Panc1 (cell line): ENCODE measurements around the gene FARP1. TPM values are rescaled to one million over a fixed set of nuclear protein-coding genes. Genes with fewer than 3 reads are reported as not detected.

ENCODE experiments used
- ATAC-seq: fragments of 200-7000 bp; cut with Tn5 transposase; 2 replicates; pipeline ENCODE4 v1.9.1; 2020; ENCODE audit warnings: mild to moderate bottlenecking, moderate library complexity
- BruUV-seq: library from RNA; stranded (reverse); fragments of 400-500 nt; replicated peaks from 2 replicates; lab custom pipeline; 2021; lab: Mats Ljungman, UMichigan
- CTCF ChIA-PET: fragments of 300-600 bp; sonication (Branson Sonifier 250); formaldehyde crosslinking; loops from one replicate; lab custom pipeline; 2022; ENCODE audit warnings: antibody characterized with exemption; lab: Charles Lee
- POLR2A ChIA-PET: fragments of 300-600 bp; sonication (Branson Sonifier 250); formaldehyde crosslinking; loops from one replicate; lab custom pipeline; 2022; ENCODE audit warnings: antibody characterized with exemption; lab: Charles Lee
- DNase-seq: peaks from one replicate; pipeline ENCODE4 v3.0.0-alpha.2; 2010; ENCODE audit warnings: low read depth, low spot score
- H3K27ac ChIP-seq: 2 replicates; pipeline ENCODE4 v1.5.1; 2011; ENCODE audit warnings: mild to moderate bottlenecking, low read length, inconsistent platforms
- H3K27me3 ChIP-seq: fragments of 200-500 bp; sonication (Bioruptor generic); 2 replicates; pipeline ENCODE4 v1.6.0; 2014; ENCODE audit warnings: low read length, inconsistent platforms; ENCODE audit not compliant: control insufficient read depth, insufficient read depth
- H3K36me3 ChIP-seq: fragments of 200-500 bp; sonication (Bioruptor generic); 2 replicates; pipeline ENCODE4 v1.5.1; 2014; ENCODE audit warnings: inconsistent platforms, mild to moderate bottlenecking, low read length, moderate library complexity; ENCODE audit not compliant: control insufficient read depth, insufficient read depth
- H3K4me1 ChIP-seq: 2 replicates; pipeline ENCODE4 v1.5.1; 2011; ENCODE audit warnings: inconsistent platforms, mild to moderate bottlenecking, low read length, moderate library complexity; ENCODE audit not compliant: control insufficient read depth, insufficient read depth
- H3K4me3 ChIP-seq, 2 experiments: 2 replicates each; pipeline ENCODE4 v1.5.1; 2011 to 2012; ENCODE audit warnings: low read depth in 2 of 2, low read length in 2 of 2, mild to moderate bottlenecking in 2 of 2, inconsistent platforms in 1 of 2, moderate library complexity in 1 of 2
- H3K9me3 ChIP-seq: fragments of 200-500 bp; sonication (Bioruptor generic); 2 replicates; pipeline ENCODE4 v1.5.1; 2014; ENCODE audit warnings: low read depth, mild to moderate bottlenecking, inconsistent platforms, low read length, moderate library complexity; ENCODE audit not compliant: control insufficient read depth, insufficient read depth
- POLR2AphosphoS5 ChIP-seq: IDR thresholded peaks from 2 replicates; pipeline ENCODE4 v1.6.1; 2012; ENCODE audit warnings: mild to moderate bottlenecking, low read depth, low read length, moderate library complexity
- SIN3A ChIP-seq: IDR thresholded peaks from 2 replicates; pipeline ENCODE4 v1.6.1; 2012; ENCODE audit warnings: low read depth, mild to moderate bottlenecking, low read length, moderate library complexity, borderline replicate concordance; ENCODE audit not compliant: insufficient read depth
- TCF7L2 ChIP-seq: IDR thresholded peaks from 2 replicates; pipeline ENCODE4 v1.6.1; 2011; ENCODE audit warnings: mild to moderate bottlenecking, low read depth, low read length, inconsistent platforms
- in situ Hi-C: cut with HindIII; loops from 2 replicates; pipeline ENCODE4 v1.10.0; 2016; ENCODE audit warnings: low sequenced_read_pairs, low pct_unique_long_range_greater_than_20kb
- intact Hi-C: fragments of 100-400 bp; cut with micrococcal nuclease; formaldehyde crosslinking; loops from one replicate; pipeline ENCODE4 v1.10.0; 2022; ENCODE audit not compliant: unreplicated experiment
- total RNA-seq: library from RNA; stranded (reverse); gene quantifications from one replicate; pipeline ENCODE4 v1.2.1, GENCODE V29; 2021; ENCODE audit not compliant: unreplicated experiment
- TF ChIP-seq, protein P1 (sequence below): fragments of 450-650 bp; IDR thresholded peaks from 2 replicates; pipeline ENCODE4 v1.5.1; 2017; ENCODE audit warnings: mild to moderate bottlenecking
- TF ChIP-seq, protein P2 (sequence below), 2 experiments: IDR thresholded peaks; 2 replicates each; pipeline ENCODE4 v1.6.1; 2011 to 2012; ENCODE audit warnings: low read depth in 2 of 2, control low read depth in 1 of 2, low read length in 1 of 2, mild to moderate bottlenecking in 1 of 2, moderate library complexity in 1 of 2; ENCODE audit not compliant: insufficient read depth in 1 of 2

FARP1 gene
- total RNA-seq, 1 experiment from 2014 or later, result 61.9 TPM

DNA sequence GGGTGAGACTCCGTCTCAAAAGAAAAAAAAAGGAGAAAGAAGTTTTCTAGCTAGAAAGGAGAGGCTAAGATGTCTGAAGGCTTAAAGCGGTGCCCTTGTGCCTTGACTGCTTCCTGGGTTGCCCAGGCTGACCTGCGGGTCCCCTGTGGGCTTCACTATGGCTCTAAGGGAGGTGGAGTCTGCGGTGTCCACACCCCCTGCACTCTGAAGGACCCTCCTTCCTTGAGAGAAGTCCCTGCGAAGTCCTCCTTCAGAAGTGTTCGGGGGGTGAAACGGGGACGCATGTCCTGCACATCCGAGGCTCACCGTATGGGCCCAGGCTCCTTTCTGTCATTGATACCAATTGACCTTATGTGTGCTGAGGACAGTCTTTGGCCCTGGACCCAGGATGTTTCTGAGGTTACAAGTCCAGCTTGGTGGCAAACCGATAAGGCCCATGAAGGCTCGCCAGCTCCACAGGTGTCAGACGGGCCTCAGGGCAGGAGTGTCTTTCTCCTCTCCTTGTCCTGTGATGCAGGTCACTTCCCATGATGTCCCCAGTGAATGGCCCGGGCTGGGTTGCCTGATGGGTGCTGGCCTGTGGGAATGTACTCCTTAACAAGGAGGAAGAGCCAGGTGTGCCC lies 45.8 kb downstream of the FARP1 start:
- intact Hi-C loops (no loop called here), in situ Hi-C loops (no loop called here)
- ChIA-PET POLR2A (no interaction called here), CTCF (no interaction called here)
- no TSS peak for BruUV-seq
- H3K27me3 ChIP-seq, result no peaks in the 10 kb centered on the region
- no peaks in the 10 kb centered on the region for H3K9me3 ChIP-seq
- H3K27ac ChIP-seq, result no peak overlapping the region
- TF ChIP-seq, protein P1, sequence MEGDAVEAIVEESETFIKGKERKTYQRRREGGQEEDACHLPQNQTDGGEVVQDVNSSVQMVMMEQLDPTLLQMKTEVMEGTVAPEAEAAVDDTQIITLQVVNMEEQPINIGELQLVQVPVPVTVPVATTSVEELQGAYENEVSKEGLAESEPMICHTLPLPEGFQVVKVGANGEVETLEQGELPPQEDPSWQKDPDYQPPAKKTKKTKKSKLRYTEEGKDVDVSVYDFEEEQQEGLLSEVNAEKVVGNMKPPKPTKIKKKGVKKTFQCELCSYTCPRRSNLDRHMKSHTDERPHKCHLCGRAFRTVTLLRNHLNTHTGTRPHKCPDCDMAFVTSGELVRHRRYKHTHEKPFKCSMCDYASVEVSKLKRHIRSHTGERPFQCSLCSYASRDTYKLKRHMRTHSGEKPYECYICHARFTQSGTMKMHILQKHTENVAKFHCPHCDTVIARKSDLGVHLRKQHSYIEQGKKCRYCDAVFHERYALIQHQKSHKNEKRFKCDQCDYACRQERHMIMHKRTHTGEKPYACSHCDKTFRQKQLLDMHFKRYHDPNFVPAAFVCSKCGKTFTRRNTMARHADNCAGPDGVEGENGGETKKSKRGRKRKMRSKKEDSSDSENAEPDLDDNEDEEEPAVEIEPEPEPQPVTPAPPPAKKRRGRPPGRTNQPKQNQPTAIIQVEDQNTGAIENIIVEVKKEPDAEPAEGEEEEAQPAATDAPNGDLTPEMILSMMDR, result no peak
- TF ChIP-seq TCF7L2 (no peak), POLR2AphosphoS5 (no peak), SIN3A (no peak)
- TF ChIP-seq, protein P2, sequence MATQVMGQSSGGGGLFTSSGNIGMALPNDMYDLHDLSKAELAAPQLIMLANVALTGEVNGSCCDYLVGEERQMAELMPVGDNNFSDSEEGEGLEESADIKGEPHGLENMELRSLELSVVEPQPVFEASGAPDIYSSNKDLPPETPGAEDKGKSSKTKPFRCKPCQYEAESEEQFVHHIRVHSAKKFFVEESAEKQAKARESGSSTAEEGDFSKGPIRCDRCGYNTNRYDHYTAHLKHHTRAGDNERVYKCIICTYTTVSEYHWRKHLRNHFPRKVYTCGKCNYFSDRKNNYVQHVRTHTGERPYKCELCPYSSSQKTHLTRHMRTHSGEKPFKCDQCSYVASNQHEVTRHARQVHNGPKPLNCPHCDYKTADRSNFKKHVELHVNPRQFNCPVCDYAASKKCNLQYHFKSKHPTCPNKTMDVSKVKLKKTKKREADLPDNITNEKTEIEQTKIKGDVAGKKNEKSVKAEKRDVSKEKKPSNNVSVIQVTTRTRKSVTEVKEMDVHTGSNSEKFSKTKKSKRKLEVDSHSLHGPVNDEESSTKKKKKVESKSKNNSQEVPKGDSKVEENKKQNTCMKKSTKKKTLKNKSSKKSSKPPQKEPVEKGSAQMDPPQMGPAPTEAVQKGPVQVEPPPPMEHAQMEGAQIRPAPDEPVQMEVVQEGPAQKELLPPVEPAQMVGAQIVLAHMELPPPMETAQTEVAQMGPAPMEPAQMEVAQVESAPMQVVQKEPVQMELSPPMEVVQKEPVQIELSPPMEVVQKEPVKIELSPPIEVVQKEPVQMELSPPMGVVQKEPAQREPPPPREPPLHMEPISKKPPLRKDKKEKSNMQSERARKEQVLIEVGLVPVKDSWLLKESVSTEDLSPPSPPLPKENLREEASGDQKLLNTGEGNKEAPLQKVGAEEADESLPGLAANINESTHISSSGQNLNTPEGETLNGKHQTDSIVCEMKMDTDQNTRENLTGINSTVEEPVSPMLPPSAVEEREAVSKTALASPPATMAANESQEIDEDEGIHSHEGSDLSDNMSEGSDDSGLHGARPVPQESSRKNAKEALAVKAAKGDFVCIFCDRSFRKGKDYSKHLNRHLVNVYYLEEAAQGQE (IDR thresholded peaks at IDR 0.05; ENCODE audit: insufficient read depth in 1 of 2, low read depth in 2 of 2, low read length in 1 of 2), result no peak
- H3K4me3 ChIP-seq, result no peak overlapping the region
- no peak for DNase-seq
- peaks cover 8% of the 10 kb centered on the region for H3K4me1 ChIP-seq
- H3K36me3 ChIP-seq, result no peaks in the 10 kb centered on the region
- ATAC-seq, result no peak

DNA sequence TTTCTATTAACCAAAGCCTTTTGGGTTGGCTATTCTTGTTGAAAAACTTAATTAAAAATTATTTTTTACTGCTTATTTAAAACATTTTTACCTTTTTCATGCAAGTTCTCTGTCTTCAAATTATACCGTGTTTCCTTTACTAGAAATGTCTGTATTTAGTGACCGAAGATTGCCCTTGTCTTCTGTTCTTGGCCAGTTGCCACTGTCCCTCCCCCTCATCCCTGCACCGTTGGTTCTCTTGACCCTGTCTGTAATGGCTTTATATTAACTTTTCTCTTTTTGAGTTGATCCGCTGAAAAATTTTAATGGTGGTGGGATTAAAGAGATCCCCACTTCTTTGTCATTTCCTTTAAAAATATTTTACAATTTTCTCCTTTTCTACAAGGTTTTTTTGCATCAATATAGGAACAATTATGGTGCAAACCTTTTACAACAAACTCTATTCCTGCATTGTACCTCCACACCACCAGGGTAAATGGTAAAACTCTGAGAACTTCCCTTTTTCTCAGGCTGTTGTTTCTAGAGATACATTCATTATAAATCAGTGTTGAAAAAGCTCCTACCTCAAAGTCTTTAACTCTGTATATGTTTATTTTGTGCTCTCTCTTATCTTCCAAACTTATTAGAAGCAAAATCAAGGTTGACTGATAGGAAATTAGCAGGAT lies 47.1 kb downstream of the FARP1 start:
- H3K9me3 ChIP-seq, result no peaks in the 10 kb centered on the region
- H3K27ac ChIP-seq, result no peak overlapping the region
- in situ Hi-C loops (no loop called here), intact Hi-C loops (no loop called here)
- DNase-seq, result no peak
- ATAC-seq, result no peak
- no TSS peak for BruUV-seq
- no peaks in the 10 kb centered on the region for H3K27me3 ChIP-seq
- H3K36me3 ChIP-seq, result no peaks in the 10 kb centered on the region
- H3K4me1 ChIP-seq, result peaks cover 8% of the 10 kb centered on the region; the same call in 1 of the 2 replicates
- TF ChIP-seq SIN3A (no peak), POLR2AphosphoS5 (no peak), TCF7L2 (no peak)
- TF ChIP-seq, protein P1, result no peak
- TF ChIP-seq, protein P2 (IDR thresholded peaks at IDR 0.05; ENCODE audit: insufficient read depth in 1 of 2, low read depth in 2 of 2, low read length in 1 of 2), result no peak
- ChIA-PET CTCF (interaction anchor here (0.7 kb wide), 1 partner anchor 648 kb away, joined by 3 read pairs; no protein-coding TSS in a partner anchor), POLR2A (no interaction called here)
- H3K4me3 ChIP-seq, result no peak overlapping the region
